IPS DF 19.7 (cell line): ENCODE data around the gene LYPD6B.

Source experiments
- DNase-seq: peaks from one replicate; pipeline ENCODE4 v3.0.0-alpha.2; 2013; ENCODE audit warnings: low read depth, low spot score

LYPD6B gene

GRCh38 chr2:149070681-149071320 lies 32.3 kb downstream of the LYPD6B start:
- DNase-seq: no peak

- DNase-seq: no peak
Measured at GRCh38 chr2:149075105-149075504, 36.6 kb downstream of the LYPD6B start.

GRCh38 chr2:149075853-149076252 lies 37.4 kb downstream of the LYPD6B start:
- no peak for DNase-seq

GRCh38 chr2:149076863-149077412 lies 38.4 kb downstream of the LYPD6B start:
- DNase-seq: no peak

GRCh38 chr2:149077861-149078260 lies 39.4 kb downstream of the LYPD6B start:
- DNase-seq: no peak

DNA sequence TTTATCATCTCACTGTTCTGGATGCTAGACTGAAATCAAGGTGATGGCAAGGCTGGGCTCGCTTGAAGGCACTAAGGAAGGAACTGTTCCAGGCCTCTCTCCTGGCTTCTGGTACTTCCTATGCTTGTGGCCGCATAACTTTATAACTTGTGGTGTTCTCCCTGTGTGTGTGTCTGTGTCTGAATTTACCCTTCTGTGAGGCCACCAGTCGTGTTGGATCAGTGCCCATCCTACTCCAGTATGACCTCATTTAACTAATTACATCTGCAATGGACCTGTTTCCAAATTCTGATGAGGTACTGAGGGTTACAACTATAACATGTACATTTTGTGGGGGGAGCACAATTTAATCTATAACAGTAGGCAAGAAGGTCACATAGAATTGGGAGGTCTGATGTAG lies 41.6 kb downstream of the LYPD6B start:
- no peak for DNase-seq

DNA sequence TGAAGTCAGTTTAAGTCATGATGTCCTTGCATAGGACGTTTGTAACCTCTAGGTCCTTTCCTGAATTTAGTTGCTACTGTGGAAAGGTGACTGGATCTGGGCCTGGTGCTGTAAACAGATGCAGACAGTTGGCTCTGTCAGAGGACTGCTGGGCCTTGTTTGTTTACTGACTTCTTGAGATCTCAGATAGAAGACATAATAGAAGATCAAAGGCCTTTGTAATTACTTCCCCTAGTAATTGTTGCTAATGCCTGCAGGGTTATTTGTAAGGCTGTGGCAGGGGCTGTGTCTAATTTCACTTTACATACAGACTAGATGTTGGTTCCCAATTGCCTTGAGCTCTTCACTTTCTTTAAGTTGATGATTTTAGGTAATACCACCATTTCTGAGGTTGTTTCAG lies 42.5 kb downstream of the LYPD6B start:
- no peak for DNase-seq

DNA sequence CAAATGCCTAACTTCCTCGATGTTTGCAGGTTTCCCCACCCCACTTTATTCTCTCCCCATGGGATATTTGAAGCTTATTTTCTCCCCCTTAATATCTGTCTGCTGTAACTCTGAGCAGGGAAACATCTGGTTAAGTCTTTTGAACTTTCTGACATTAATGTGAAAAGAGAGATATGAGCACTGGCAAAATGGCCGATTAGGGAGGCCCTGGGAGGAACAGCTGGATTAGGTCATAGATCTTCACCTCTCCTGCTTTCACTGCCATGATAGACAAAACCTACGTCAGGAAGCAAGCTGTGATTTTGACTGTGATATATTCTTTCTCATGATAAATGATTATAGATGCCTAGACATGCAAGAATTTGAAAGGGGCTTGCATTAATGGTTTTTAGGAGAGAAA lies 43.6 kb downstream of the LYPD6B start:
- DNase-seq: no peak

- DNase-seq: no peak
Measured at GRCh38 chr2:149082735-149083134, 44.2 kb downstream of the LYPD6B start.

GRCh38 chr2:149084924-149085795 lies 46.7 kb downstream of the LYPD6B start:
- DNase-seq: no peak

GRCh38 chr2:149087751-149088150 lies 49.3 kb downstream of the LYPD6B start:
- DNase-seq: no peak

- no peak for DNase-seq
Measured at GRCh38 chr2:149089068-149089467, 50.6 kb downstream of the LYPD6B start.

- no peak for DNase-seq
Measured at GRCh38 chr2:149090706-149091105, 52.2 kb downstream of the LYPD6B start.

GRCh38 chr2:149093579-149093978 lies 55.1 kb downstream of the LYPD6B start:
- DNase-seq: no peak

DNA sequence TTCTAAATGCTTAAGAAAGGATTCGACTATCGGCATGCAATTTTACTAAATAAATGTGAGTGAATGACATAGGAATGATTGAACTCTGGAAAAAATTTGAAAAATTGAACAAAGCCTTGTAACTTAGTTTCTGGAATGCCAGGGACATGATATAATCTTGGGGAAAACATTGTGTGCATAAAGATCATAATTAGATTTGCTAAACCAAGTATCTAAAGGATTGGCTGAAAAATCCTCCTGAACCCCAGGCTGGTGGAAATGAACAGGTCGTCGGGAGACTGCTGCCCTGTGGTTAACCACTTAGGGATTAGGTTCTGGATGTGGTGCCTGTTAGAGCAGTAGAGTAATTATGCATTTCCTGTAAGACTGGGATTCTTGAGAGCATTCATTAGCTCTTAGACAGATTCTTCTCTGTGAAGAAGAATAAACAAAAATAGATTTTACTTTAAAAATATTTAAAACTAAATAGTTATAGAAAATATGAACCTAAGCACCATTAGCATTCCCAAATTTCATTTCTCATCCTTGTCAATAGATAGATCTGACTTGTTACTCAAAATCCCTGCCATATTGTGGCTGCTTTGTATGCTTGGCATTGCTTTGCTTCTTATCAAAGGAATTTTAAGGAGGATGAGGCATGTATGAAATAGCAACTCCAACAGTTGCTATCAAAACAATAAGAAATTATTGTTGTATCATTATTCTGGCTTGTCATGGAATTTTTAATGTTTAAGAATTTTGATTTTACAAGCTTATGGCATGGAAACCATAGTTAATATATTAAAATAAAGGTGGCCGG lies 55.9 kb downstream of the LYPD6B start:
- DNase-seq: no peak

DNA sequence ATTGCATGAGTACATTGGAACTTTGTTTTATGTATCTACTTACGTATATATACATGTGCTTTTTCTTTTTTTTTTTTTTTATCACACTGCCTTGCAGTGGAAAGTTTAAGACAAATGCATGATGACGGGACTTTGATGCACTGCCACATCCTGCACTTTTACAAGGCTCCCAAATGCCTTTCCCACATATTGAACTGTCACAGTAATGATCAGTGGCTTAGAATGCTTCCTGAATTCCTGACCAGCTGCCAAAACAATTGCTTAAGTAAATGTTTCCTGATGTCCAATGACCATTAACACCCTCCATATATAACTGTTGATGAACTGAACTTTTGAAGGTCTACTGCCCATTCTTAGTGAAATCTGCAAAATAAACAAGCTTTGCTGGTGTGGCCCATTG lies 60.2 kb downstream of the LYPD6B start:
- DNase-seq: no peak

DNA sequence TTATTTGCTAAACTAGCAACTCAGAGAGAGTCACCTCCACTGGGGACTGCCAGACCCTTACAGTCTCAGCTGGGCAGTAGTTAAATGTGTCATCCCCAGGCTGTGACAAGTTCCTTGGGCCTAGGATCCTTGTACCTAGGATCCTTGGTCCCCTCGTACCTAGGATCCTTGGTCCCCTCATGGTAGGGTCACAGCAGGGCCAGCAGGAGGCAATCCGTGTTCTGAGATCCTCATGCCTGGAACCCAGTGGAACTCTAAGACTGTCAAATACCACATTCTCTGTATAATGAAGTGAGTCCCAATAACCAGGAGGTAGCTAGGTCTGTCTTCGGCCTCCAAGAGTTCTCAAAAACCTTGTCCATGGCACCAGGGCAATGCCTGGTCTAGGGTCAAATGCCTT lies 60.8 kb downstream of the LYPD6B start:
- no peak for DNase-seq

DNA sequence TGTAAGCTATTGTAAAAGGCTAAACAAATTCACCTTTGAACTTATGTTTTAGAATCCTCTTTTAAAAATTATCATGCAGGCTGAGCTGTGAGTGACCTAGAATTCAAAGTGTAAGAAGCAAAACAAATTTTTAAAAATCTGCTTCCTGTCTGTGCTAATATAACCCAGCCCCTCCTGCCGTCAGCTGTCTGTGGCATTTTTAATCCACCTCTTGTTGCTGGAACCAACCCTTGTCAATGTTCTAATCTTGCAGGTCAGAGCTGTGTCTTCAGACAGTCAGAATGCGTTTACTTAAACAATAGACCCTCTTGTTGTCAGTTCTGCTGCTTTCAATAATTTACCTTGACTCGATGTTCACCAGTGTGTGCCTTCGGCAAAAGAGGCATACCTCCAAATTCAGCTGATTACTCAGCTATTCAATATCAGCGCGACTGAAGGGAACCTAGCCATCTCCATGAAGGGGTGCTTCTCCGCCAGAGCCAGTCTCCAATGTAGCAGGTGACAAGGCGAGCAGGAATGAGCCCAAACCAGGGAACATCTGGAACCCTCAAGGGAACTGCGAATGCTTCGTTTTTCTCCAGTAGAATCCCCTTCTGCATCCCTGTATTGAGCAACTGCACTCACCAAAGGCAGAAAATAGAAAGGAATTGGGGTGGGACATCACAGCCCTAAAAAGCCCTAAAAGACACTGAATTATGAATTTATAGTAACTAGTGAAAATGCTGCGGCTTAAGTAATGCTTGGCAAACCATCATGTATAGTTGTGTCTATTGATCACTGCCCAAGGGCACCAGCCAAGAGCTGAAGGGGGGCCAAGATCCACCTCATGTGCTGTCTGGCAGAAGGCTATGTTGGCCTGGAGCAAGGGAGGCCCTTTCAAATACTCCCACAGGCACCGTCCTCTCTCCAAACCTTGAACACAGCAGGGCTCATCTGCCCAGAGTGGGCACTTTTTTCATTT lies 62.5 kb downstream of the LYPD6B start:
- no peak for DNase-seq

GRCh38 chr2:149101818-149102217 lies 63.3 kb downstream of the LYPD6B start:
- no peak for DNase-seq

DNA sequence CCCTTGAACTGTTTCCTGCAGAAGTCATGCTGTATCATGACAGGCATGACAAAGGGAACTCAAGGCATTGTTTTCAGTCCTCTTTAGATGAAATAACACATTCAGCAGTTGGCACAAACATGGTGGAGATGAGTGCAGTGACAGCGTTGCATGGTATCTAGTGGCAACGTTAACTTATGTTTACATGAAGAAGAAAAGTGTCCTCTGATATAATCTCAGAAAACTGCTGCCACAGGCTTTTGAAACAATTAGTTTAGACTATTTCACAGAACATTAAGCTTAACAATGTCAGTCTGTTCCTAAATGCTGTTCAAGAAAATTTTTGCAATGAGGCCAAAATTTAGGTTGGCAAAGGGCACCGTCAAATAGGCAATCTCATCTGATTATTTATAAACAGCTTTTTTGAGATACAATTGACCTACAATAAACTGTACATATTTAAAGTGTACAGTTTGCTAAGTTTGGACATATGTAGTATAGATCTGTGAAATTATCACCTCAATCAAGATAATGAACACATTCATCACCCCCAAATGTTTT lies 64.7 kb downstream of the LYPD6B start:
- DNase-seq: no peak

DNA sequence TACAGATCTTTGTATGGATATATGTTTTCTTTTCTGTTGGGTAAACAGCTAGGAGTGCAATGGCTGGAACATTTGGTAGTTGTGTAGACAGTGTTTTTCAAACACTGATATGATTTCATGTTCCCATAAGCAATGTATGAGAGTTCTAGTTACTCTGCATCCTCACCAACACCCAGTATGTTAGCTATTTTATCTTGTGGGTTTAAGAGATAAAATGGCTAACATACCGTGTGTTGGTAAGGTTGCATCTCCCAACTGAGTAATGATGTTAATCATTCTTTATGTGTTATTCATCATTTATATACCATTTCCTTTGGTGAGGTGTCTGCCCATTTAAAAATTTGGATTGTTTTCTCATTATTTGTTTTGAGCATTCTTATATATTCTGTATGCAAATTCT lies 65.7 kb downstream of the LYPD6B start:
- DNase-seq: no peak
